ENCODE data around the gene PARVA. TPM values are rescaled to one million over a fixed set of nuclear protein-coding genes. Genes with fewer than 3 reads are reported as not detected.

PARVA gene
- polyA plus RNA-seq, 2 of the 4 experiments (the other 2 are of a cell fraction) = 25.5 to 26.1 TPM

DNA sequence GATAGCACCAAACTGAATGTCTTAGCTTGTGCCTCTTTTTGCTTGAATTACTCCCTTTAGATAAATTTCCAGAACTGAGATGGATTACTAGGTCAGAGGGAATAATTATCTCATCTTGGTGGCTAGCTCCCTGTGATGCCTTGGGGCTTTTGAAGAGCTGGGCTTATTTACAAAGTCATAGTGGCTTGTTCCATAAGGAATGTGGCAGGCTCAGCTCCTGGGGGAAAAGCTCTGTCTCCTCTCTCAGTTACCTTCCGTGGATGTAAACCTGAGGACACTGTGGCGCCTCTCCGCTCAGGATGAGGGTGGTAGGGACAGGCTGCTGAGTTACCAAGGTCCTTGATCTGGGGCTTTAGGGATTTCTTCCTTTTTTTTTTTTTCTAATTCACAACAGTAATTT lies 121.7 kb downstream of the PARVA start:
- 95% methylated on average over 3 of the region's 3 CpGs for WGBS (ENCODE audit: missing lambda C conversion rate)
- CTCF ChIA-PET = interaction anchor here (0.6 to 1.0 kb wide), 2 partner anchors 12 to 20 kb away, joined by 3 to 6 read pairs; no protein-coding TSS in a partner anchor
- POLR2A ChIA-PET = interaction anchor here (0.7 kb wide), 1 partner anchor 104 kb away, joined by 3 read pairs; no protein-coding TSS in a partner anchor

DNA sequence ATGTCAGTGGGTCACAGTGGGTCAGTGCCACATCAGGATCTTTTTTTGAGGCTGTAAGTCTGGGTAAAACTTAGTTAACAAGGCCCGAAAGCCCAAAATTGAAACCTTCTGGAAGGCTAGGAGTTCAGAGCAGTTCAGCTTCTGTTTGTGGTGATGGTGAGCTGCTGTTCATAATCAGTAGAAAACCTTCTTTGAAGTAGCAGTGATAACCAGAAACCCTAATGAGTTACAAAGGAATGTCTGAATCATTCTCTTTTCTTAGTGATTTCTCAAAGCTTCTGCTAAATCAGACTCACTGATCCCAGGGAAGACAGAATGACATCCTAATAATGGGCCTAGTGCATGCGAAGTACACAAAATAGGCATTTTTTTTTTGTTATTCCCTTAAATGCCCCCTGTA lies 124.7 kb downstream of the PARVA start:
- WGBS (ENCODE audit: missing lambda C conversion rate) = 99% methylated on average over 2 of the region's 2 CpGs
- ChIA-PET POLR2A (no interaction called here), CTCF (interaction anchor here (0.6 kb wide), 1 partner anchor 135 kb away, joined by 3 read pairs; no protein-coding TSS in a partner anchor)
- H3K4me3 ChIP-seq = no peak overlapping the region
- TF ChIP-seq, protein P1, sequence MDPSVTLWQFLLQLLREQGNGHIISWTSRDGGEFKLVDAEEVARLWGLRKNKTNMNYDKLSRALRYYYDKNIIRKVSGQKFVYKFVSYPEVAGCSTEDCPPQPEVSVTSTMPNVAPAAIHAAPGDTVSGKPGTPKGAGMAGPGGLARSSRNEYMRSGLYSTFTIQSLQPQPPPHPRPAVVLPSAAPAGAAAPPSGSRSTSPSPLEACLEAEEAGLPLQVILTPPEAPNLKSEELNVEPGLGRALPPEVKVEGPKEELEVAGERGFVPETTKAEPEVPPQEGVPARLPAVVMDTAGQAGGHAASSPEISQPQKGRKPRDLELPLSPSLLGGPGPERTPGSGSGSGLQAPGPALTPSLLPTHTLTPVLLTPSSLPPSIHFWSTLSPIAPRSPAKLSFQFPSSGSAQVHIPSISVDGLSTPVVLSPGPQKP (IDR thresholded peaks at IDR 0.05; ENCODE audit: low read depth, low read length) = no peak
- no peak for TF ChIP-seq NPAS2 (CRISPR knock-in tag; IDR thresholded peaks at IDR 0.05; ENCODE audit: borderline replicate concordance)
- no peak for TF ChIP-seq RCOR1 (IDR thresholded peaks at IDR 0.05; ENCODE audit: low read depth, low read length)
- TF ChIP-seq RARB (CRISPR knock-in tag; IDR thresholded peaks at IDR 0.05) = no peak
- TF ChIP-seq HOXB13 (CRISPR knock-in tag; IDR thresholded peaks at IDR 0.05; ENCODE audit: low read depth) = no peak
- no peak for TF ChIP-seq GATA3 (IDR thresholded peaks at IDR 0.05; ENCODE audit: borderline replicate concordance)
- DNase-seq (ENCODE audit: low read depth in 1 of 2, low spot score in 1 of 2) = no peak
- ATAC-seq = no peak
- H3K9me3 ChIP-seq = no peaks in the 10 kb centered on the region
- H3K4me2 ChIP-seq = no peak overlapping the region
- H3K4me1 ChIP-seq = peaks cover 12% of the 10 kb centered on the region
- FAIRE-seq = no peak
- H3K27ac ChIP-seq = peak overlapping the region; percentile 52 to 77; a peak in 3 of 6 replicates

More for the DNA sequence above, 121.7 kb downstream of the PARVA start:
- H3K4me2 ChIP-seq = no peak overlapping the region
- H3K4me1 ChIP-seq = peaks cover 12% of the 10 kb centered on the region
- H3K27ac ChIP-seq = no peak overlapping the region
- H3K9me3 ChIP-seq = no peaks in the 10 kb centered on the region
- DNase-seq (ENCODE audit: low read depth in 1 of 2, low spot score in 1 of 2) (no peak), ATAC-seq (no peak), FAIRE-seq (no peak)
- no peak for TF ChIP-seq FOSL2 (IDR thresholded peaks at IDR 0.05)
- TF ChIP-seq FOSL2 (CRISPR knock-in tag; IDR thresholded peaks at IDR 0.05) = no peak
- no peak for TF ChIP-seq GATA3 (IDR thresholded peaks at IDR 0.05; ENCODE audit: borderline replicate concordance)
- TF ChIP-seq RNF2 (IDR thresholded peaks at IDR 0.05; ENCODE audit: borderline replicate concordance, low read depth) = no peak
- no peak for TF ChIP-seq SMC3 (IDR thresholded peaks at IDR 0.05)
- TF ChIP-seq, protein P2, sequence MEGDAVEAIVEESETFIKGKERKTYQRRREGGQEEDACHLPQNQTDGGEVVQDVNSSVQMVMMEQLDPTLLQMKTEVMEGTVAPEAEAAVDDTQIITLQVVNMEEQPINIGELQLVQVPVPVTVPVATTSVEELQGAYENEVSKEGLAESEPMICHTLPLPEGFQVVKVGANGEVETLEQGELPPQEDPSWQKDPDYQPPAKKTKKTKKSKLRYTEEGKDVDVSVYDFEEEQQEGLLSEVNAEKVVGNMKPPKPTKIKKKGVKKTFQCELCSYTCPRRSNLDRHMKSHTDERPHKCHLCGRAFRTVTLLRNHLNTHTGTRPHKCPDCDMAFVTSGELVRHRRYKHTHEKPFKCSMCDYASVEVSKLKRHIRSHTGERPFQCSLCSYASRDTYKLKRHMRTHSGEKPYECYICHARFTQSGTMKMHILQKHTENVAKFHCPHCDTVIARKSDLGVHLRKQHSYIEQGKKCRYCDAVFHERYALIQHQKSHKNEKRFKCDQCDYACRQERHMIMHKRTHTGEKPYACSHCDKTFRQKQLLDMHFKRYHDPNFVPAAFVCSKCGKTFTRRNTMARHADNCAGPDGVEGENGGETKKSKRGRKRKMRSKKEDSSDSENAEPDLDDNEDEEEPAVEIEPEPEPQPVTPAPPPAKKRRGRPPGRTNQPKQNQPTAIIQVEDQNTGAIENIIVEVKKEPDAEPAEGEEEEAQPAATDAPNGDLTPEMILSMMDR (IDR thresholded peaks at IDR 0.05) = no peak
- TF ChIP-seq NPAS2 (CRISPR knock-in tag; IDR thresholded peaks at IDR 0.05; ENCODE audit: borderline replicate concordance) = no peak
- no peak for TF ChIP-seq CBX2 (IDR thresholded peaks at IDR 0.05; ENCODE audit: borderline replicate concordance, low read depth)
- TF ChIP-seq CEBPB (IDR thresholded peaks at IDR 0.05) = no peak
- TF ChIP-seq EHF (CRISPR knock-in tag; IDR thresholded peaks at IDR 0.05) = no peak
- no peak for TF ChIP-seq HOXB13 (CRISPR knock-in tag; IDR thresholded peaks at IDR 0.05; ENCODE audit: low read depth)
- no peak overlapping the region for H3K4me3 ChIP-seq

DNA sequence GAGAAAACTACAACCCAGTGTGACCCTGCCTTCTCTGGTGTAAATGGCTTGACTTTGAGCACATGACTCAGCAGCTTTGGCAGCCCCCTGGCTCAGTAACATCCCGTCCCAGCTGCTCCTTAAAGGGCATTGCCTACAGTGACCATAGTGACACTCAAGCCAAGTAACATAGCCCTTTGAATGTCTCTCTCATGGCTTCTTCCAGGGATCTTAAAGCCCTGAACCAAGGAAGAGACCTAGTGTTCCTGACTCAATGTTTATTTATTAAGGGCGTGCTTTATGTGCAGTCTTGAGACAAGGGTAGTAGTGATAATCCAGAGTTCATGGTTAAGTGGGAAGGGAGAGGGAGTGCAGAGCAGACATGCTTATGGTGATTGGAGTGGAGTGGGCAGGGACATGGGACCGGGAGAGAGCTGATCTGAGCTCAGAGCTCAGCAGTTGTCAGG lies 125.7 kb downstream of the PARVA start:
- H3K4me3 ChIP-seq = no peak overlapping the region
- peaks cover 12% of the 10 kb centered on the region for H3K4me1 ChIP-seq
- H3K27ac ChIP-seq = peak overlapping the region; percentile 52 to 77; a peak in 5 of 6 replicates
- WGBS (ENCODE audit: missing lambda C conversion rate) = 70% methylated on average over 3 of the region's 3 CpGs
- ChIA-PET POLR2A (no interaction called here), CTCF (interaction anchor here (1.2 to 1.8 kb wide), 2 partner anchors 29 to 115 kb away, joined by 3 read pairs; no protein-coding TSS in a partner anchor)
- H3K4me2 ChIP-seq = peak overlapping the region; percentile 47
- ATAC-seq (peak in 1 of 2 experiments; percentile 59; a peak in 4 of 6 replicates), DNase-seq (ENCODE audit: low read depth in 1 of 2, low spot score in 1 of 2) (peak in 1 of 2 experiments; percentile 24), FAIRE-seq (no peak)
- no peaks in the 10 kb centered on the region for H3K9me3 ChIP-seq
- TF ChIP-seq BHLHE40 (IDR thresholded peaks at IDR 0.05; ENCODE audit: low read depth, low read length) (no peak), NFE2L2 (conservative IDR thresholded peaks at IDR 0.05; ENCODE audit: low read length) (0 out of 2 replicates have a peak, but pooled peaks have one; percentile 18), MAFK (IDR thresholded peaks at IDR 0.05; ENCODE audit: partially characterized antibody) (peak; percentile 66)

Data from A549 (cell line).